HG02571 (cell line): ENCODE measurements around the gene NUMB.
"Not testable (repeated sequence)": the region's sequence is repeated elsewhere in the genome, so short reads cannot be mapped to it uniquely, and the experiment has no call there.

ENCODE experiments used
- ATAC-seq: cut with Tn5 transposase; IDR thresholded peaks from one replicate; pipeline ENCODE4 v1.9.1; 2021; ENCODE audit warnings: mild to moderate bottlenecking, moderate library complexity; ENCODE audit not compliant: unreplicated experiment

NUMB gene

DNA sequence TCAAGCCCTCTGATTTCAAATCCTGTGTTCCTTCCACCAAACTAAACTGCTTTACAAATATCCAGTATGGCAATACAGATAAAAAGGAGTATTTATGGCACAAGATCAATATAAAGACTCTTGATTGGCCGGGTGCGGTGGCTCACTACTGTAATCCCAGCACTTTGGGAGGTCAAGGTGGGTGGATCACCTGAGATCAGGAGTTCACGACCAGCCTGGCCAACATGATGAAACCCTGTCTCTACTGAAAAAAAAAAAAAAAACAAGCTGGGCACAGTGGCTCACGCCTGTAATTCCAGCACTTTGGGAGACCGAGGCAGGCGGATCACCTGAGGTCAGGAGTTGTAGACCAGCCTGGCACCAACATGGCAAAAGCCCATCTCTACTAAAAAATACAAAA, 35.3 kb downstream of the NUMB start:
- ATAC-seq: not testable (repeated sequence)

DNA sequence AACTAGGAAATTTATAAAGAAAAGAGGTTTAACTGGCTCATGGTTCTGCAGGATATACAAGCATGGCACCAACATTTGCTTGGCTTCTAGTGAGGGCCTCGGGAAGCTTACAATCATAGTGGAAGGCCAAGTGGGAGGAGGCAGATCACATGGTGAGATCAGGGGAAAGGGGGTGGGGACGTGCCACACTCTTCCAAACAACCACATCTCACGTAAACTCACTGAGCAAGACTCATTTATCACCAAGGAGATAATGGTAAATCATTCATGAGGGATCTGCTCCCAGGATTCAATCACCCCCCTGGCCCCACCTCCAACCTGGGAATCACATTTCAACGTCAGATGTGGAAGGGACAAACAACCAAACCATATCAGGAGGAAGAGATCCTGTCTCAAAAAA, 35.8 kb downstream of the NUMB start:
- ATAC-seq: no peak

DNA sequence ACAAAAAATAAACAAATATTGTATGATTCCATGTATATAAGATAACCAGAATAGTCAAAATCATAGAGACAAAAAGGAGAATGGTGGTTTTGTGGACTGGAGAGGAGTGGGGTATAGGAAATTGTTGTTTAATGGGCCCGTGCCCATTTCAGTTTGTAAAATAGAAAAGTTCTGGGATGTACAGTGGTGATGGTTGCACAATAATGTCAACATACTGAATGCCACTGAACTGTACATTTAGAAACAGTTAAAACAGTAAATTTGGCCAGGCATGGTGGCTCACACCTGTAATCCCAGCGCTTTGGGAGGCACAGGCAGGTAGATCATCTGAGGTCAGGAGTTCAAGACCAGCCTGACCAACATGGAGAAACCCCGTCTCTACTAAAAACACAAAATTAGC, 40.1 kb downstream of the NUMB start:
- ATAC-seq: no peak

DNA sequence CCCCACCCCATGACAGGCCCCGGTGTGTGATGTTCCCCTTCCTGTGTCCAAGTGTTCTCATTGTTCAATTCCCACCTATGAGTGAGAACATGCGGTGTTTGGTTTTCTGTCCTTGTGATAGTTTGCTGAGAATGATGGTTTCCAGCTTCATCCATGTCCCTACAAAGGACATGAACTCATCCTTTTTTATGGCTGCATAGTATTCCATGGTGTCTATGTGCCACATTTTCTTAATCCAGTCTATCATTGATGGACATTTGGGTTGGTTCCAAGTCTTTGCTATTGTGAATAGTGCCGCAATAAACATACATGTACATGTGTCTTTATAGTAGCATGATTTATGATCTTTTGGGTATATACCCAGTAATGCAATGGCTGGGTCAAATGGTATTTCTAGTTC, 52.1 kb downstream of the NUMB start:
- not testable (repeated sequence) for ATAC-seq

DNA sequence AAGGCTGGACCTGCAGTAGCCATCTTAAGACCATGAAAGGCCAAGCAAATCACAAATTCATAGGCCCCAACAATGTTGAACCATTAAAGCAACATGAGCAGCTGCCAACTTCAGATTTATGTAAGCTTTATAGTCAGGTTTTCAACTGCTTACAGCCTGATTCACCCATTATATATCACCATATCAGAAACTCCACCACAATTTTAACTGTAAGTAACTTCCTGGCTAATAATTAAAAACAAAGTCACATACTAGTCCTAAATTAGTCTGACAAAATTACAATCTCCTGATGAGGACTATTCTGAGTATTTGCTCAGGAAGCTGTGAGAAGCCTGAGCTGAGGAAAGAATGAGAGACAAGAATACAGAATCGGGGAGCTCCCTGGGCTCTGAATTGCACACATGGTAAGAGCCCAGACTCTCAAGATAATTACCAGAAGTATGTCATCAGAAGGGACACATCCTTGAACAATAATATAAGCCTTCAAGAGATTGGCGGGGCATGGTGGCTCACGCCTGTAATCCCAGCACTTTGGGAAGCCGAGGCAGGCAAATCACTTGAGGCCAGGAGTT, 55.1 kb downstream of the NUMB start:
- ATAC-seq: no peak

- ATAC-seq: no peak
Measured at GRCh38 chr14:73402579-73402978, 55.8 kb downstream of the NUMB start.

DNA sequence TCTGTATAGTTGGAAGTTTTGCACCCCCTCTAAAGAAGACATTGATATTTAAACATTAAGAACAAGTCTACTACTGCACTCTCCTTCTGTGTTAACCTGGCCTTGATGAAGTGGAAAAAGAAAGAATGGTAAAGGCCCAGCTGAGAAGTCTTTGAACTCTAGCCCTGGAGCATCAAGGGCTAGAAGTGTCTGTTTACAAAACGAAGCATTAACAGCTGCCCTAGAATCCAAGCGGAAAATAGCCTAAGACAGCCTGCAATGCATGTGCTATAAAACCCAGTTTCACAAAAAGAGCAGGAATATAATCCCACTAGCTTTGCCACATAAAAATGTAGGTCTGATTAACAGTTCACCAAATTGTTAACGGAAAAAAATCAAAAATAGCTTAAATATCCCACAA, 60.5 kb downstream of the NUMB start:
- ATAC-seq: no peak

DNA sequence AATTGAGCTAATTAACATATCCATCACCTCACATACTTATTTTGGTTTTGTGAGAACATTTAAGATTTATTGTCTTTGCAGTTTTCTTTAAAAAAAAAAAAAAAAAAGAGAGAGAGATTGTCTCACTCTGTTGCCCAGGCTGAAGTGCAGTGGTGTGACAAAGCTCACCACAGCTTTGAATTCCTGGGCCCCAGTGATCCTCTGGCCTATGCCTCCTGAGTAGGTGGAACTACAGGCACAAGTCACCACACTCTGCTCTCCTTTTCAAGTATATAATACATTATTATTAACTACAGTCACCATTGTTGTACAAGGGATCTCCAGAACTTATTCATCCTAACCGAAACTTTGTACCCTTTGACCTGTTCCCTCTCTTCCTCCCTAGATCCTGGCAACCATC, 64.0 kb downstream of the NUMB start:
- no peak for ATAC-seq

DNA sequence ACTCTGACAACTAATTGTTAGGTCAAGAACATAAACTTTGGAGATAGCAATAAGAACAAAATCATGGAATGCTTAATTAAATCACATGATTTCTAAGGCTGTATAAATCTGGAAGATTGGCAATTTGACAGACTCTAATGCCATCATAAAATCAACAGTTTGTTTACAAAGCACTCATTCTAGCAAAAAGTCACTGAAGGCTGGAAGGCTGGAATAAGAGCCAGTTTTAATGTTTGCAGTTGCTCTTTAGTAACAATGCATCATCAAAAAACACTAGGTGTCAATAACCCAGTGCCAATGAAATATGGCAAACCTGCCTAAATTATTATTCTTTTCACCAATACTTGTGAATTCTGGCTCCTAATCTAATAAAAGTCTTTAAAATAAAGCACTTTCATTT, 65.0 kb downstream of the NUMB start:
- no peak for ATAC-seq

DNA sequence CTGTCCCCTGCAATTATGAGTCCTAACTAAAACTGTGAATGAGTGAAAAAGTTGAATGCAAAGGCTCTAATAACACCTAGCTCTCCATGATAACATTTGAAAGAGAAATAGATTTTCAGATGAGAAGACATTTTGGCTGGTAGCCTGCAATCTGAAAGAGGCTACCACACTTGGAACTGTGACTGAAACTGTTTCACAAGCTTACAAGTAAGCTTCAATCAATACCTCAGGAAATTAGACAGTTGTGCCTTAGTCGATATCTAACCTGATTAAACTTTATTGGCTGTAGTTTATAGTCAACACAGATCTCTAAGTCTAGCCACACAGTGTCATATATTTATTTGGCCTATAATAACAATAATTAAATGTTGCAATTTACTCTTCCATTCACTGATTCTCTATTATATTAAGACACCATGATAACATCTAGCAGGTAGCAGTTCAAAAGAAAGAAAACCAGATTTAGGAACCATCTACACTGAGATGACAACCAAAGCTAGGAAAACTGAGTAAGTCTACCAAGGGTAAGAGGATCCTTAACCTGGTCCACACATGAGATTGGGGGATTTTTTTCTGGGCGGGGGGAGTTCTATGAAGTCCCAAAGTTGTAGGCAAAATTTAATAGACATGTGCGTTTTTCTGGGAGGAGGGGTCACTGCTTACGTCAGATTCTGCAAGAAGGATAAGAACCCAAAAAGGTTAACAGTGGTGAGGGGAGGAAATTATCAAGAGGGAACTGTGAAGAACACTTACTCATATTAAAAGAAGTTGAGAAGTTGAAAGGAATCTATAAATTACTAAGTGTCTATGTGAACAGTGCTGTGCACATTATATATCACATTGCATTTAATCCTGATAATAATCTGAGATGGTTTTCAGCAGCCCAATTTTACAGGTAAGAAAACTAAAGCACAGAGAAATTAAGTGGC, 65.8 kb downstream of the NUMB start:
- ATAC-seq: no peak

DNA sequence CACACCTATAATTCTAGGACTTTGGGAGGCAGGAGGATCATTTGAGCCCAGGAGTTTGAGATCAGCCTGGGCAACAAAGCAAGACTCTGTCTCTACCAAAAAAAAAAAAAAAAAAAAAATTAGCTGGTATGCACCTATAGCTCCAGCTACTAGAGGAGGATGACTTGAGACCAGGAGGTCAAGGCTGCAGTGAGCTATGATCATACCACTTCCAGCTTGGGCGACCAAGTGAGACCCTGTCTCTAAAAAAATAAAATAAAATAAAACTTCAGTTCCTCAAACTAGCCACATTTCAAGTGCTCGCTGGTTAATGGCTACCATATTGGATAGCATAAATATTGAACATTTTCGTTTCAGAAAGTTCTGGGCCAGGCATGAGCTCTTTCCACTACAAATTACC, 70.5 kb downstream of the NUMB start:
- not testable (repeated sequence) for ATAC-seq

DNA sequence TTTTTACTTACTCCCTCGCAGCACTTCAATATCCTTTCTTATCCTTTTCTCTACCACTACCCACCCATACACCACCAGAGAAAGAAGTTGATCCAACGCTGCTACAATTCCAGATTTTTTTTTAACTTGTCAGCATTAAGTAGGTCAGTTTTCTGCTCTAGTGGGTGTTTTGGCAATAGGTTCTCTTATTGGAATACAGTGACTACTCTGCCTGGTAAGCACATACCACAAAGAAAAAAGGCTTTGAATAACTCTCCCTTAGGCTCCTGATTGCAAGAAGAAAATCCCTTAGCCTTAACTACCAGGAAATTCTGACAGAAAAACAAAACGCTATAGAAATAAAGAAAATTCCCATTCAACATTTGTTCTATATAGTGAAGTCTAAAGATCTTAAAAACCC, 72.0 kb downstream of the NUMB start:
- ATAC-seq: no peak

GRCh38 chr14:73385021-73385420, 73.3 kb downstream of the NUMB start:
- not testable (repeated sequence) for ATAC-seq

- ATAC-seq: no peak
Measured at GRCh38 chr14:73383356-73383755, 75.0 kb downstream of the NUMB start.

- no peak for ATAC-seq
Measured at GRCh38 chr14:73381380-73382013, 76.8 kb downstream of the NUMB start.

GRCh38 chr14:73376585-73376984, 81.8 kb downstream of the NUMB start:
- no peak for ATAC-seq

DNA sequence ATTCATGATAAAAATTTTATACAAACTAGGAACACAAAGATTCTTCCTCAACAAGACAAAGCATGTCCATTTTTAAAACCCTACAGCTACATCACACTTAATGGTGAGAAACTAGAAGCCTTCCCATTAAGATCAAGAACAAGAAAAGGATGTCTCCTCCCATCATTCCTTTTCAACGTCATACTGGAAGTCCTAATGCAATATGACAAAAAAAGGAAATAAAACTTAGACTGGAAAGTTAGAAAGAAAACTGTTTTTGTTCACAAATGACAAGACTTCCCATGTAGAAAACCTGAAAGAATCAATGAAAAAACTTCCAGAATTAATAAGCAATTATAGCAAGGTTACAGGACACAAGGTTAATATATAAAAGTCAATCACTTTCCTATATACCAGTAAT, 82.5 kb downstream of the NUMB start:
- ATAC-seq: no peak

DNA sequence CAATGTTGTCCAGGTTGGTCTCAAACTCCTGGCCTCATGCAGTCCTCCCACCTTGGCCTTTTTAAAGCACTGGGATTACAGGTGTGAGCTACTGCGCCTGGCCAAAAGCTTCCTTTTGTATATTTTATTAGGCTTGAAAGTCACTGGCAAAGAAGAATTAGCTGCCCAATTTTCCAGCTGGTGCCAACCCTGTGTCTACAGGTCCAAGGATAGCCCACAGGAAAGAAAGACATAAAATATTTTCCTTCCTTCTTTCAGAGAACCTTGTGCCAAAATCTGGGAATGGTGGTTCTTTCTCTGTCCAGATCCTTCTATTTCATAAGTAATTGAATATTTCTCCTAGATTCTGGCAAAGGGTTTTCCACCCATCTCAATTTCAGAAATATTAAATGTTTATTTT, 84.1 kb downstream of the NUMB start:
- ATAC-seq: no peak

GRCh38 chr14:73372529-73372928, 85.8 kb downstream of the NUMB start:
- no peak for ATAC-seq

DNA sequence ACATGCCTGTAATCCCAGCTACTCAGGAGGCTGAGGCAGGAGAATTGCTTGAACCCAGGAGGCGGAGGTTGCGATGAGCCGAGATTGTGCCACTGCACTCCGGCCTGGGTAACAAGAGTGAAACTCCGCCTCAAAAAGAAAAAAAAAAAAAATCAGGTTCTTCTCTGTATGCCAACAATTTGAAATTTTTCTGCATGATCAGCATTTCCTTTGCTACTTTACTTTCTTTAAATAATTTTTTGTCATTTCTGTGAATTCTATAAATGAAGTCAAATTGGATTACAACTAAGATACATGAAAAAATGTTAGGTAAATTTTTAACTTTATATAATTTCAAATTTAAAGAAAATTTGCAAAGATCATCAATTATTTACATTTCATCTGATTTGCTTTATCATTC, 87.8 kb downstream of the NUMB start:
- no peak for ATAC-seq

DNA sequence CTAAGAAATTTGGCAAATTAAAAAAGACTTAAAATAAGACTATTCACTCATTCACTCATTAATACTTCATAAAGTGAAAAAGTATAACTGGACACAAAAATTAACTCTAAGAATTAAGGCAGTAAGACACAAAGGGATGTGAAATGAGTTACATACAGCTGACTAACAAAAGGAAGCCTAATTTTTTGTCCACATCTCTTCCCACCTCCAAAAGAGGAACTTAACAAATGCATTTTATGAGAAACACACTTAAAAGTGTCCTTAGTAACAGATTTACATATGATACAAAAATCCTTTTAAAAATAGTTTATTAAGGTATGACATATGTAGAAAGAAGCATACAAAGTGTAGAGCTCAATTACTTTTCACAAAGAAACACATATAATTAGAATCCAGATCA, 88.9 kb downstream of the NUMB start:
- no peak for ATAC-seq

DNA sequence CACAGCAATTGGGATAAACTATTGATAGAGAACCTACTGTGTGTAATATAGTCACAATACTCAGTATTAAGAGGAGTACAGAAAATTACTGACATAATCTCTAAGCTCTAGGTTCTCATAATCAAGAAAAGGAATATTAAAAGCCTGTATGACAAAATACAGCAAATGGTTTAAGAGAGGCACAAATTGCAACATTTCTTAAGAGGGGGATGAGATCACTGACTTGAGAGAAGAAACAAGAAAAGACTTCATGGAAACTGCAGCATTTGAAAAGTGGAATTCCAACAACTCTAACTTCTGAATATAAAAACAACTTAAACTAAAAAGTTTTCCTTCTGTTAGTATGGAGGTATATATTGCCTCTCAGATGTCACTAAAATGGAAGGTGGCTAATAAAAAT, 89.7 kb downstream of the NUMB start:
- no peak for ATAC-seq
